ENCODE results near the gene ARHGAP10.

- TF ChIP-seq, protein P1, sequence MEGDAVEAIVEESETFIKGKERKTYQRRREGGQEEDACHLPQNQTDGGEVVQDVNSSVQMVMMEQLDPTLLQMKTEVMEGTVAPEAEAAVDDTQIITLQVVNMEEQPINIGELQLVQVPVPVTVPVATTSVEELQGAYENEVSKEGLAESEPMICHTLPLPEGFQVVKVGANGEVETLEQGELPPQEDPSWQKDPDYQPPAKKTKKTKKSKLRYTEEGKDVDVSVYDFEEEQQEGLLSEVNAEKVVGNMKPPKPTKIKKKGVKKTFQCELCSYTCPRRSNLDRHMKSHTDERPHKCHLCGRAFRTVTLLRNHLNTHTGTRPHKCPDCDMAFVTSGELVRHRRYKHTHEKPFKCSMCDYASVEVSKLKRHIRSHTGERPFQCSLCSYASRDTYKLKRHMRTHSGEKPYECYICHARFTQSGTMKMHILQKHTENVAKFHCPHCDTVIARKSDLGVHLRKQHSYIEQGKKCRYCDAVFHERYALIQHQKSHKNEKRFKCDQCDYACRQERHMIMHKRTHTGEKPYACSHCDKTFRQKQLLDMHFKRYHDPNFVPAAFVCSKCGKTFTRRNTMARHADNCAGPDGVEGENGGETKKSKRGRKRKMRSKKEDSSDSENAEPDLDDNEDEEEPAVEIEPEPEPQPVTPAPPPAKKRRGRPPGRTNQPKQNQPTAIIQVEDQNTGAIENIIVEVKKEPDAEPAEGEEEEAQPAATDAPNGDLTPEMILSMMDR (IDR thresholded peaks at IDR 0.05), result no peak
- TF ChIP-seq EZH2 (IDR thresholded peaks at IDR 0.05; ENCODE audit: borderline replicate concordance, insufficient read depth, low read depth, low read length, poor library complexity, severe bottlenecking), result no peak
These were observed 330.5 kb downstream of the ARHGAP10 start for GRCh38 chr4:148062301-148062950.

All from B cell (primary cell).